Neural cell (in vitro differentiated cells): ENCODE data around the gene ST3GAL2.
A peak's percentile ranks its signal among the peaks of the same experiment; 100 is the strongest.

Source experiments
- CTCF ChIP-seq: fragments of 450-650 bp; IDR thresholded peaks from 2 replicates; pipeline ENCODE4 v1.5.1; 2014; ENCODE audit warnings: antibody characterized with exemption, mild to moderate bottlenecking, moderate library complexity; ENCODE audit not compliant: poor library complexity, severe bottlenecking
- EP300 ChIP-seq: fragments of 450-650 bp; conservative IDR thresholded peaks from 2 replicates; pipeline ENCODE4 v1.6.1; 2014; ENCODE audit warnings: antibody characterized with exemption, mild to moderate bottlenecking, moderate library complexity; ENCODE audit not compliant: poor library complexity, severe bottlenecking
- EZH2 ChIP-seq: fragments of 200-600, 300-800 bp; shearing (Covaris generic), sonication (generic); IDR thresholded peaks from 2 replicates; pipeline ENCODE4 v1.6.1; 2014; ENCODE audit warnings: antibody characterized with exemption, low read length, borderline replicate concordance, mild to moderate bottlenecking; ENCODE audit not compliant: insufficient read depth, poor library complexity, severe bottlenecking
- MXI1 ChIP-seq: fragments of 450-650 bp; conservative IDR thresholded peaks from 2 replicates; pipeline ENCODE4 v1.6.1; 2014; ENCODE audit warnings: antibody characterized with exemption, mild to moderate bottlenecking; ENCODE audit not compliant: poor library complexity, severe bottlenecking
- POLR2AphosphoS5 ChIP-seq: IDR thresholded peaks from 2 replicates; pipeline ENCODE4 v1.6.1; 2012
- RAD21 ChIP-seq: fragments of 450-650 bp; conservative IDR thresholded peaks from 2 replicates; pipeline ENCODE4 v1.6.1; 2014; ENCODE audit warnings: antibody characterized with exemption, mild to moderate bottlenecking, moderate library complexity
- SMC3 ChIP-seq: fragments of 450-650 bp; conservative IDR thresholded peaks from 2 replicates; pipeline ENCODE4 v1.6.1; 2014; ENCODE audit warnings: antibody characterized with exemption, mild to moderate bottlenecking, moderate library complexity; ENCODE audit not compliant: poor library complexity
- TAF1 ChIP-seq: IDR thresholded peaks from 2 replicates; pipeline ENCODE4 v1.6.1; 2012; ENCODE audit warnings: low read depth
- TF ChIP-seq, protein P1 (sequence below): IDR thresholded peaks from 2 replicates; pipeline ENCODE4 v1.6.1; 2012; ENCODE audit warnings: borderline replicate concordance

DNA sequence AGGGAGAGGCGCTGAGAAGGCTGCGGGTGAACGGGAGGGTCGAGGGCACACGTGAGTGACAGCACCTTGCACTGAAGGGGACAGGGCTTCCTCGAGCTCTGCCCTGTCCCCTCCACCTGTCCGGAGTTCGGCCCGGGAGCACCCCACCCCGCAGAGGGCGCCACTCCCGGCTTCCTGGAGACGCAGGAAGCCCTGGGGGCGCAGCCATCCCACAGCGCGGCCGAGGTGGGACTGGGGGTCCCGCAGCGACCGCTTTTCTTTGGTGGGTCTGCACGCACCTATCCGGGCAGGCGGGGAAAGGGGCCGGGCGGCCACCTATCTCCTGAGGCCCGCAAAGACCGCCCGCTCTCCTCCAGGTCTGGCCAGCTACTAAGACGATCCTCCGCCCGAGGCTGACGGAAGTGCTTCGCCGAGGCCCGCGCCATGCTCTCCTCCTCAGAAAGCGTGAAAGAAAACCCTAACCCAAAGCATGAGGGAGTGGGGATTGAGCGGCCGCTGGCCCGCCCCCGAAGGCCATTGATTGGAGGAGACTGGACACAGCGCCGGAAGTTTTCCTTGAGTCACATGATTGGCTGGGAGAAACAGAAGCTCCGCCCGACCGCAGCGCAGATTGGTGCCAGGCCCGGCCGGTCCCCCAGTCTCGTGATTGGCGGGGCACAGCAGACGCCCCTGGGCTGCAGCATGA is 57.8 kb downstream of the ST3GAL2 start:
- TF ChIP-seq CTCF, result peak; percentile 59
- TF ChIP-seq EP300, result peak; percentile 12
- TF ChIP-seq, protein P1, sequence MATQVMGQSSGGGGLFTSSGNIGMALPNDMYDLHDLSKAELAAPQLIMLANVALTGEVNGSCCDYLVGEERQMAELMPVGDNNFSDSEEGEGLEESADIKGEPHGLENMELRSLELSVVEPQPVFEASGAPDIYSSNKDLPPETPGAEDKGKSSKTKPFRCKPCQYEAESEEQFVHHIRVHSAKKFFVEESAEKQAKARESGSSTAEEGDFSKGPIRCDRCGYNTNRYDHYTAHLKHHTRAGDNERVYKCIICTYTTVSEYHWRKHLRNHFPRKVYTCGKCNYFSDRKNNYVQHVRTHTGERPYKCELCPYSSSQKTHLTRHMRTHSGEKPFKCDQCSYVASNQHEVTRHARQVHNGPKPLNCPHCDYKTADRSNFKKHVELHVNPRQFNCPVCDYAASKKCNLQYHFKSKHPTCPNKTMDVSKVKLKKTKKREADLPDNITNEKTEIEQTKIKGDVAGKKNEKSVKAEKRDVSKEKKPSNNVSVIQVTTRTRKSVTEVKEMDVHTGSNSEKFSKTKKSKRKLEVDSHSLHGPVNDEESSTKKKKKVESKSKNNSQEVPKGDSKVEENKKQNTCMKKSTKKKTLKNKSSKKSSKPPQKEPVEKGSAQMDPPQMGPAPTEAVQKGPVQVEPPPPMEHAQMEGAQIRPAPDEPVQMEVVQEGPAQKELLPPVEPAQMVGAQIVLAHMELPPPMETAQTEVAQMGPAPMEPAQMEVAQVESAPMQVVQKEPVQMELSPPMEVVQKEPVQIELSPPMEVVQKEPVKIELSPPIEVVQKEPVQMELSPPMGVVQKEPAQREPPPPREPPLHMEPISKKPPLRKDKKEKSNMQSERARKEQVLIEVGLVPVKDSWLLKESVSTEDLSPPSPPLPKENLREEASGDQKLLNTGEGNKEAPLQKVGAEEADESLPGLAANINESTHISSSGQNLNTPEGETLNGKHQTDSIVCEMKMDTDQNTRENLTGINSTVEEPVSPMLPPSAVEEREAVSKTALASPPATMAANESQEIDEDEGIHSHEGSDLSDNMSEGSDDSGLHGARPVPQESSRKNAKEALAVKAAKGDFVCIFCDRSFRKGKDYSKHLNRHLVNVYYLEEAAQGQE, result peak; percentile 73
- peak; percentile 73 for TF ChIP-seq POLR2AphosphoS5
- no peak for TF ChIP-seq TAF1
- no peak for TF ChIP-seq EZH2
- peak; percentile 44 for TF ChIP-seq RAD21
- peak; percentile 66 for TF ChIP-seq SMC3
- TF ChIP-seq MXI1, result peak; percentile 99
